ENCODE data around the gene ARMH3.

DNA sequence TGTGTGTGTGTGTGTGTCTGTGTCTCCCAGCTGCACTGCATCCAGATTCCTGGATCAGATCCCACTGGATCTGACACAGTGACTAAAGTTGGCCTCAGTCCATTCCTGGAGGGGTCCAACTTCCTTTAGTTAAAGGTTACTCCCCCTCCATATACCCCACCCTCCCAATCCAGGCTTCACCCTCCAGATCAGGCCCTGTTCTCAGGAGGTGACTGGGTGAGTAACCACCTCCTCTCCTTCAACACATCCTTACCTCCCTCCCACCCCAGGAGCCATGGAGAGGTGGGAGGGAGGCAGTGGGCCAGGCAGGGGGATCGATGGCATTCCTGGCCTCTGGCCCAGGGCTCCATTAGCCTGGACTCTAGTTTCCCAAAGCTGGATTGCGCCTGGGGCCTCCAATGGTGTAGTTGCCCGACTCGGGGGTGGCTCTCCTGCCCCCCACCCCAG lies 223.6 kb downstream of the ARMH3 start:
- TF ChIP-seq, protein P1, sequence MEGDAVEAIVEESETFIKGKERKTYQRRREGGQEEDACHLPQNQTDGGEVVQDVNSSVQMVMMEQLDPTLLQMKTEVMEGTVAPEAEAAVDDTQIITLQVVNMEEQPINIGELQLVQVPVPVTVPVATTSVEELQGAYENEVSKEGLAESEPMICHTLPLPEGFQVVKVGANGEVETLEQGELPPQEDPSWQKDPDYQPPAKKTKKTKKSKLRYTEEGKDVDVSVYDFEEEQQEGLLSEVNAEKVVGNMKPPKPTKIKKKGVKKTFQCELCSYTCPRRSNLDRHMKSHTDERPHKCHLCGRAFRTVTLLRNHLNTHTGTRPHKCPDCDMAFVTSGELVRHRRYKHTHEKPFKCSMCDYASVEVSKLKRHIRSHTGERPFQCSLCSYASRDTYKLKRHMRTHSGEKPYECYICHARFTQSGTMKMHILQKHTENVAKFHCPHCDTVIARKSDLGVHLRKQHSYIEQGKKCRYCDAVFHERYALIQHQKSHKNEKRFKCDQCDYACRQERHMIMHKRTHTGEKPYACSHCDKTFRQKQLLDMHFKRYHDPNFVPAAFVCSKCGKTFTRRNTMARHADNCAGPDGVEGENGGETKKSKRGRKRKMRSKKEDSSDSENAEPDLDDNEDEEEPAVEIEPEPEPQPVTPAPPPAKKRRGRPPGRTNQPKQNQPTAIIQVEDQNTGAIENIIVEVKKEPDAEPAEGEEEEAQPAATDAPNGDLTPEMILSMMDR (IDR thresholded peaks at IDR 0.05 in 4 of 5, conservative IDR thresholded peaks at IDR 0.05 in 1 of 5) = no peak
- TF ChIP-seq POLR2A (IDR thresholded peaks at IDR 0.05) = no peak

Data from gastrocnemius medialis (tissue), 4 donors.